Measurements from ENCODE around the gene TBC1D22A. TPM values are rescaled to one million over a fixed set of nuclear protein-coding genes. Genes with fewer than 3 reads are reported as not detected.
"Not testable (repeated sequence)": the region's sequence is repeated elsewhere in the genome, so short reads cannot be mapped to it uniquely, and the experiment has no call there.

Gene TBC1D22A
- total RNA-seq, 2 donors from 2014 or later, result 21.5 to 23.1 TPM

- Histone ChIP-seq H3K4me1 (peaks cover 55% of the 10 kb centered on the region), H3K9me3 (no peaks in the 10 kb centered on the region), H3K27me3 (no peaks in the 10 kb centered on the region), H3K27ac (peak overlapping the region in 2 of 4 donors; percentile 94 to 95), H3K4me3 (no peak overlapping the region), H3K36me3 (replicated peaks in 1 of 2; ENCODE audit: insufficient read depth in 1 of 2, low read depth in 2 of 2) (no peaks in the 10 kb centered on the region)
- no peak for TF ChIP-seq CTCF (IDR thresholded peaks at IDR 0.05)
- no peak for TF ChIP-seq POLR2A (IDR thresholded peaks at IDR 0.05)
- DNase-seq, result no peak
- no peak for ATAC-seq
- intact Hi-C loops (cut with DNase I), result no loop called here
- 89 to 93% methylated on average over 11 to 16 of the region's 20 CpGs for WGBS, 2 donors
These were observed 352.5 kb downstream of the TBC1D22A start for GRCh38 chr22:47114813-47115517.

GRCh38 chr22:47115518-47115890 is 353.1 kb downstream of the TBC1D22A start:
- H3K27me3 ChIP-seq, result no peaks in the 10 kb centered on the region
- TF ChIP-seq POLR2A (IDR thresholded peaks at IDR 0.05), result no peak
- peak overlapping the region; percentile 91 to 95 (median 93) for H3K27ac ChIP-seq
- no peak for ATAC-seq
- intact Hi-C loops (cut with DNase I), result no loop called here
- no peaks in the 10 kb centered on the region for H3K36me3 ChIP-seq (replicated peaks in 1 of 2; ENCODE audit: insufficient read depth in 1 of 2, low read depth in 2 of 2)
- H3K4me1 ChIP-seq, result peaks cover 60% of the 10 kb centered on the region
- no peak for DNase-seq
- H3K4me3 ChIP-seq, result no peak overlapping the region
- 89 to 93% methylated on average over 9 to 14 of the region's 14 CpGs for WGBS, 2 donors
- H3K9me3 ChIP-seq, result no peaks in the 10 kb centered on the region

- H3K27me3 ChIP-seq, result no peaks in the 10 kb centered on the region
- WGBS, 2 donors, result 78% methylated on average over 9 to 13 of the region's 13 CpGs
- intact Hi-C loops (cut with DNase I), result no loop called here
- no peak overlapping the region for H3K4me3 ChIP-seq
- DNase-seq, result no peak
- no peaks in the 10 kb centered on the region for H3K36me3 ChIP-seq (replicated peaks in 1 of 2; ENCODE audit: insufficient read depth in 1 of 2, low read depth in 2 of 2)
- peaks cover 60% of the 10 kb centered on the region for H3K4me1 ChIP-seq
- peak overlapping the region; percentile 91 to 95 (median 93) for H3K27ac ChIP-seq
- no peak for TF ChIP-seq POLR2A (IDR thresholded peaks at IDR 0.05)
- ATAC-seq, result no peak
- H3K9me3 ChIP-seq, result no peaks in the 10 kb centered on the region
These were observed 353.5 kb downstream of the TBC1D22A start for GRCh38 chr22:47115921-47116320.

GRCh38 chr22:47116426-47117341 is 354.2 kb downstream of the TBC1D22A start:
- peak in 1 of 7 experiments; percentile 1 for TF ChIP-seq CTCF (IDR thresholded peaks at IDR 0.05)
- peak; percentile 15 to 38 (median 31) for TF ChIP-seq POLR2A (IDR thresholded peaks at IDR 0.05)
- Histone ChIP-seq H3K4me1 (peaks cover 60% of the 10 kb centered on the region), H3K4me3 (no peak overlapping the region), H3K27ac (peak overlapping the region; percentile 91 to 95 (median 93)), H3K9me3 (no peaks in the 10 kb centered on the region), H3K27me3 (no peaks in the 10 kb centered on the region), H3K36me3 (replicated peaks in 1 of 2; ENCODE audit: insufficient read depth in 1 of 2, low read depth in 2 of 2) (no peaks in the 10 kb centered on the region)
- ATAC-seq (peak; percentile 98), DNase-seq (peak; percentile 92 to 97 (median 94))
- intact Hi-C loops (cut with DNase I), result no loop called here
- 40 to 51% methylated on average over 21 to 26 of the region's 28 CpGs for WGBS, 2 donors

- H3K27me3 ChIP-seq; H3K9me3 ChIP-seq; H3K36me3 ChIP-seq (replicated peaks in 1 of 2; ENCODE audit: insufficient read depth in 1 of 2, low read depth in 2 of 2); ATAC-seq; H3K4me3 ChIP-seq; intact Hi-C loops (cut with DNase I): not testable (repeated sequence)
- Histone ChIP-seq H3K27ac (peak overlapping the region; percentile 91 to 95 (median 93)), H3K4me1 (peaks cover 60% of the 10 kb centered on the region)
- peak in 1 of 4 donors; percentile 64 for DNase-seq
- WGBS, 2 donors, result 57 to 93% methylated on average over 9 to 11 of the region's 18 CpGs
These were observed 355.0 kb downstream of the TBC1D22A start for GRCh38 chr22:47117442-47117841.

- Histone ChIP-seq H3K27me3 (no peaks in the 10 kb centered on the region), H3K9me3 (no peaks in the 10 kb centered on the region), H3K36me3 (replicated peaks in 1 of 2; ENCODE audit: insufficient read depth in 1 of 2, low read depth in 2 of 2) (no peaks in the 10 kb centered on the region), H3K27ac (peak overlapping the region; percentile 36 to 95 (median 71)), H3K4me1 (peaks cover 53% of the 10 kb centered on the region), H3K4me3 (no peak overlapping the region)
- TF ChIP-seq CTCF (IDR thresholded peaks at IDR 0.05) (no peak), POLR2A (IDR thresholded peaks at IDR 0.05) (no peak)
- intact Hi-C loops (cut with DNase I), result no loop called here
- ATAC-seq, result no peak
- peak in 1 of 4 donors; percentile 56 for DNase-seq
- WGBS, 2 donors, result 76 to 83% methylated on average over 8 of the region's 8 CpGs
These were observed 356.7 kb downstream of the TBC1D22A start for GRCh38 chr22:47119181-47119580.
